Effector CD8-positive, alpha-beta T cell (primary cell): Measurements from ENCODE around the gene RARRES1.

Experiments used
- DNase-seq: peaks from one replicate; lab custom pipeline; 2025; lab: John Stamatoyannopoulos, UW

The RARRES1 gene

GRCh38 chr3:158735296-158736033 is 3.2 kb upstream of the RARRES1 start:
- DNase-seq = no peak

DNA sequence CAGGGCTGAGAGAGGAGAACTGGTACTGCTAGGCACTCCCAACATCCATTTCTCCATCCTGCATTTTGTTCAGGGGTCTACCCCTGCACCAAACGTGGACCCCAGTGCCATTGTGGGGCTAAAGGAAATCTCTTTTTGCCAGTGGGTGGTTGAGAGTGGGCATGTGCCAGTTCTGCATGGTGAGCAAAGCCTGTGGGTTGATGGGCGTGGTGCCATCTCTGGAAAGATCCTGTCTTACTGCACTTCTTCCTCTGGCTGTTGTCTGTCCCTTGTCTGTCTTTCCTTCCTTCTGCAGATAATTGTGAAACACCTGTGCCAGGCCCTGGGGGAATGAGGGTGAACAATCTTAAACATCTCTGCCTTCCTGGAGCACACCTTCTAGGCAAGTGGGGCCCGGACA is 1.4 kb upstream of the RARRES1 start:
- no peak for DNase-seq

DNA sequence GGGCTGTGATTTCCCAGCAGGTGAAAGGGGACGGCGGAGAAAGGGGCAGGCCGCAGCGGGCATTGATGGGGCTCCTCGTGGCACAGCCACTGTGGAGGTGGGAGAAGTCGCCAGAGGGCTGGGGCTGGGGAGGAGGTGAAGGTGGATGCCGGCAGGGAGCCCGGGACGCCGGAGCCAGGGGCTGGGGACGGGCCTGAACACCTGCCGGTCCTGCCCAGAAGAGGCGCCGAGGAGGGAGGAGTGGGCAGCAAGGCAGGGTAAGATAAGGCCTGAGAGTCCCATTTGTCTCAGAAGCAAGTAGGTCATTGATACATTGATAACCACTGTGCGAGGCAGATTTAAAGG is 571 bp upstream of the RARRES1 start:
- no peak for DNase-seq

- no peak for DNase-seq
Observed at GRCh38 chr3:158731486-158731885, 771 bp downstream of the RARRES1 start.

DNA sequence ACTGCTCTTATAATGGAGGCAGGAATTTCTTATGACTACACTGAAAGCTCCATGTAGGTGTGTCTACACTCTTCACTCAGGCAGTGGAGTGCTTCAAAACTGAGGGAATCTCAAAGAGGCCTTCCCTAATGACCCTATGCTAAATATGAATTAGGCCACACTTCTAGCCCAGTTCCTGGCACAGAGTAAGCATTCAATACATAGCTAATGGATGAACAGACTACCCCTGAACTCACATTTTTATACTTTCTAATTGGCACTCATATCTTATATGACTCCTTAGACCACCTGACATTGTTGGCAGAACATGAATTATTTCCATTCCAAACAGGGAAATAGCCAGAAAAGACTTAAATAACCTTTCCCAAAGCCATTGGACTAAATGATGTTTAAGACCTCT is 3.4 kb downstream of the RARRES1 start:
- no peak for DNase-seq

DNA sequence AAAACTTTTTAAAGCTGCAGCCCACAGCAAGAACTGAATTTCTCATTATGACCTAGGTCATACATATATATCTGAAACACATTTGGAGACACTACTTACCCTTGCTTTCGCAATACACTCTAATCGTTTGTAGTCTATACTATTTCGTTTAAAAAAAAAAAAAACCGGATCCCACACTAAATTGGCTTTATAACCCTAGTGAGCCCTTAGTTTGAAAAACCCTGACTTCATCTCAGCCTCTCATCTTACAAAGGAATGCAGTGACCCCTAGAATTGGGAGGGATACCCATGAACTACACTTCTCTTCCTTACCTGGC is 4.2 kb downstream of the RARRES1 start:
- DNase-seq = no peak

- peak; percentile 9 for DNase-seq
Observed at GRCh38 chr3:158727206-158728060, 4.8 kb downstream of the RARRES1 start.

DNA sequence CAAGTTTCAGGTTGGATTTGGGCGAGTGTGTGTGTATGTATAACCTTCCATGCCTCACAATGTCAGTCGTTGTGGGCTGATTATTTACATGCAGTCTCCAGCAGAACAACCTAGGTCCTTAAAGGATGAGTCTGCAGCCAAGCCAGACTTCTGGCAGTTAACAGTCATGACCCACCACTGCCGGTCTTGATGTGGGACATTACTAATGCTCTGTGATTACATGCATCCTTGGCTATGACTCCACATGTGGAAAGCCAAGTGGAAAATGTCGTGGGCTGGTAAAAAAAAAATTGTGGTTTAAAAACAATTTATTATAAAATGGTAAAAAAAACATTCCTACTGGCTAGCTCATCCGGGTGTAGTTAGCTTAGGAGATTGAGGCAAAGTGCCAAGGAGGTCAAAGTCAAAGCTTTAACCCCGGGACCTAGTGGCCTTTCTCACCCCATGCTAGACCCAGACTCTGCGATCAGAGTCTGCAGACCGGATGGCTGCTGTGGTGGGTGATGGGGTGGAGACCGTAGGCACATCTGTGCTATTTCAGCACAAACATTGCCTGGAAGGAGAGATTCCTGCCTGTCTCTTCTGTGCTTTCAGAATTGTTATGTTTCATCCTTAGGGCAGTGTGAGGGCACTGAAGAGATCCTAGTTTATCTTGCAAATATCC is 6.8 kb downstream of the RARRES1 start:
- no peak for DNase-seq

DNA sequence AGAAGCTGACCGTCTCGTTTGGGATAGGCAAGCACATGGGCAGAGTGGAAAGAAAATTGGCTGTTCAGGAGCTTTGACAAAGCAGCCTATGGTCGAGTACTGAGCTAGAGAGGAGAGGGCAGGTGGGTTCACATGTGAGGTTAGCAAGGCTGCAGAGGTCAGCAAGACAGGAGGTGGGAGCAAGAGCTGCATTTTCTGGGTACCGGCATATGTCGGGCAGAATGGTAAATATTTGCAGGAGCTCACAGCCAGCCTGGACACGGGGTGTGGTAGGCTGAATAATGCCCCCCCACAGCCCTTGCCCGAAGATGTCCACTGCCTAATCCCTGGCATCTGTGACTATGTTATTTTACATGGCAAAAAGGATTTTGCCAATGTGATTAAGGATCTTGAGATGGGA is 8.3 kb downstream of the RARRES1 start:
- DNase-seq = no peak

DNA sequence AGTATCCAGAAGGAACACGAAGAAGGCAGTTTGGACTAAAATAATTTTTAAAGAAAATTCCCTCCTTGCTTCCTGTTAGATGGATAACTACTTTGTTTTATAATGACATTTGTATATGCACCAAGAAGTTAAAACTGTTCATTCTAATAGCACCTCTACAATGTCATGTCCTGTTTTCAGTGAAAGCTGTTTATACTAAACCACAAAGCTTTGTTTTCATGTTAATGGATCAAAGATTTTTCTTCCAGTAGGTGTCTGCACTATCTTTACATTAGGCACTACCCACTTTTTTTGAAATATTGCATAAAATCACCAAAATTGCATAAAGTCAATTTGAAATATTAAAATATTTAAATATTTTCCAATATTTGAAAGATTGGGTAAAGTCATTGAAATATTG is 10.1 kb downstream of the RARRES1 start:
- no peak for DNase-seq

GRCh38 chr3:158718490-158719170 is 13.6 kb downstream of the RARRES1 start:
- DNase-seq = no peak

DNA sequence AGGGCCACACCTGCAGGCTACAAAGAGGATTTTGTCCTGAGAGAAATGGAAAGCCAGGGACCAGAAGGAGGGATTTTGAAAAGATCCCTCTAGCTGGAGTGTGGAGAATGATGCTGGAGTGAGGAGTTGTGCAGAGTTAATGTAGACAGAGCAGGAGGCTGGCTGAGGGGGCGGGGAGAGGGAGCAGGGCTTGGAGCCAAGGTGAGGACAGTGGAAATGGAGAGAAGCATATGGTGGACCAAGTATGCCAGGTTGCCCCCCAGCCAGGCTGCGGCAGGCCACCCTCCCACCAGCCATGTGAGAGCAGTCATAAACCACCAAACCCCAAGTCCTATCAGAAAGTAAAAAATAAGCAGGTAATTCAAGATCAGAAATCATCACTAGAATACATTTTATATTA is 14.7 kb downstream of the RARRES1 start:
- no peak for DNase-seq

DNA sequence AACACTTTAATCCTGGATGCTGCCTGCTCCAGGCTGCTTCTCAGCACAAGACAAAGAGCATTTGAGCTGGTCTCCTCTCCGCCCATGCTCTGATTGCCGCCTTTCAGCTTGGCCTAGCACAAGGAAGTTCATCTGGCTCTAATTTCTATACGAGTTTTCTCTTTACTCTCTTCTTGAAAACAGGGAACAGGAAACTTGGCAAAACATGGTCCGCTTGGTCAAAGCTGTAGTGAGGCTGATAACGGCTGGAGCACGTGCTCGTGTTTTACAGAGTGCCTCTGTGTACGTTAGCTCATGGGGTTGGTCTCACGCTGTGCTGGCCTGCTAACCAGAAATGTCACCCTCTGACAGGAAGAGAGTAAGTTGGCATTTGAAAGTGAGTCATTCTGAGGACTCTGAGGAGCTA is 19.2 kb downstream of the RARRES1 start:
- DNase-seq = no peak

DNA sequence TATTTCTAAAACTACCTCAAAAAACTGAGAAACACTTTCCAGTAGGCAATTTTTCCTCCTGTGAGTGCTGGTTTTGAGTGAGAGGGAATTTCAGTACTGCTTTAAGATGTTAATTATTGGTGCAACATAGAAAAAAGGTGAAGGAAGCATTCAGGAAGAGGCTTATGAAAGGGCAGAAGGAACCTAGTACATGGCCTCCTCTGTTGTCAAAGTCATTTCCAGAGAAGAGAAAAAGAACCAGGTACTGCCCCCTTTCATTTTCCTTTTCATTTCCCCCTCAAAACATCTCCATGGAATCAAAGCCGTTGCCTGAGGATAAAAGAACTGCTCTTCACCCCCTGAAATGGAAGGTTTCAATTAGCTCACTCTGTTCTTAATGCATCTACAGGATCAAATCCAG is 19.8 kb downstream of the RARRES1 start:
- DNase-seq = no peak

GRCh38 chr3:158711886-158712285 is 20.4 kb downstream of the RARRES1 start:
- DNase-seq = no peak

- no peak for DNase-seq
Observed at GRCh38 chr3:158710601-158711000, 21.7 kb downstream of the RARRES1 start.

DNA sequence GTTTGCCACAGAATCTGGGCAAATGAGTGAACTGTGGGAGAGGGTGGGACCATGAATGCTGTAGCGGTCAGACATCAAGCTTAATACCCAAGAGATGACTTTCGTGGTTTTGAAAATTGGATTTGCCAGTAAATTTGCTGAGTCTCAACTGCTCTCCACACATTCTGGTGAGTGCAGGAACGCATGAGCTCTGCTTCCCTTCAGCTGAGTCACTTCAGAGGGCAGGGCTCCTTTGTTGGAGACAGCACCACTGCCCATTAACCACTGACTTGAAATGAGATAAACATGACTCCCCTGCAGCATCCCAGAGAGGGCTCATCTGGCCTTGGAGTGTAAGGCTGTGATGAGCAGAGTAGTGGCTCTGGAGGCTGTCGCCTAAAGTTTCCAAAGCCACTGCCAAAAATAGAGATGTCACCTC is 22.6 kb downstream of the RARRES1 start:
- no peak for DNase-seq

GRCh38 chr3:158703566-158703965 is 28.7 kb downstream of the RARRES1 start:
- DNase-seq = no peak

DNA sequence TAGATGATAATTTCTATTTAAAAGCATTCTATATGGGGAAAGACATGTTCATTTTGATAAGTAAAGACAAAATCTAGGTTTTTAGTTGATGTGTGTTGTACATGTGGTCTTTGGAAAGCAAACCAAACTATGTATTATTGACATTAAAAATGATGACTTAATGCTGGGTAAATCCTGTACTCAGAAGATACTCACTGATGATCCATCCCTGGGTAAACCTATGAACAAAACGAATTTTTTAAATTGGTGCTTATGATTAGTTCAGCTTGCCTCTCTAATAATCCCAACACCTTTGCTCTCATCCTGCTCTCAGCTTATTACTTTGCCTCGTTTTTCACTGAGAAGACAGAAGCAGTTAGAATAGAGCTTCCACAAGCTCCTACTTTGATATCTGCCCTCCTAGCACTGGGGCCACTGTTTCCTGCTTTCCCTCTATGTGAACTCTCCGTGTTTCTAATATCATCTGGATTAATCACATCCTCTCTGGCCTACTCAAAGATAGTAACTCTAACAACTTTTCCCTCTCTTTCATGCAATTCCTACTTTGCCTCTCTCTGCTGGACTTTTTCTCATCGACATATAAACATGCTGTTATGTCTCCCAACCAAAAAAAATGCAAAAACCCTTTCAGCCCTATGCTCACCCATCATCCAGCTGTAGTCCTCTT is 29.3 kb downstream of the RARRES1 start:
- no peak for DNase-seq

GRCh38 chr3:158701420-158702065 is 30.7 kb downstream of the RARRES1 start:
- no peak for DNase-seq

- DNase-seq = no peak
Observed at GRCh38 chr3:158700559-158700958, 31.7 kb downstream of the RARRES1 start.
